H9 (cell line): ENCODE measurements around the gene KIF16B. TPM values are rescaled to one million over a fixed set of nuclear protein-coding genes. Genes with fewer than 3 reads are reported as not detected.

Experiments
- DNase-seq: peaks from one replicate; pipeline ENCODE4 v3.0.0-alpha.2; 2017
- H2AFZ ChIP-seq: one replicate; pipeline ENCODE4 v1.6.1; 2013; ENCODE audit warnings: mild to moderate bottlenecking, low read length, control low read depth, moderate library complexity
- H2AK5ac ChIP-seq: 2 replicates; pipeline ENCODE4 v1.6.1; 2013; ENCODE audit warnings: low read length, control low read depth, mixed read lengths; ENCODE audit not compliant: insufficient read length
- H2BK120ac ChIP-seq: one replicate; pipeline ENCODE4 v1.6.1; 2013; ENCODE audit warnings: low read depth, mild to moderate bottlenecking, low read length, control low read depth, inconsistent platforms; ENCODE audit not compliant: poor library complexity, severe bottlenecking
- H2BK12ac ChIP-seq: 2 replicates; pipeline ENCODE4 v1.6.1; 2013; ENCODE audit warnings: low read length, control low read depth, mixed read lengths, low read depth; ENCODE audit not compliant: insufficient read length
- H2BK15ac ChIP-seq: 2 replicates; pipeline ENCODE4 v1.6.1; 2013; ENCODE audit warnings: low read depth, low read length, control low read depth
- H2BK20ac ChIP-seq: one replicate; pipeline ENCODE4 v1.6.1; 2013; ENCODE audit warnings: low read depth, mild to moderate bottlenecking, low read length, control low read depth, inconsistent platforms; ENCODE audit not compliant: poor library complexity, severe bottlenecking
- H2BK5ac ChIP-seq: 2 replicates; pipeline ENCODE4 v1.6.1; 2013; ENCODE audit warnings: low read length, control low read depth, mixed read lengths; ENCODE audit not compliant: insufficient read length
- H3K14ac ChIP-seq: 2 replicates; pipeline ENCODE4 v1.6.1; 2013; ENCODE audit warnings: low read length, control low read depth; ENCODE audit not compliant: insufficient read depth
- H3K18ac ChIP-seq: 2 replicates; pipeline ENCODE4 v1.6.1; 2013; ENCODE audit warnings: low read depth, mild to moderate bottlenecking, mixed read lengths, low read length, control low read depth; ENCODE audit not compliant: insufficient read length
- H3K23ac ChIP-seq: 2 replicates; pipeline ENCODE4 v1.6.1; 2013; ENCODE audit warnings: low read length, control low read depth, mixed read lengths, low read depth; ENCODE audit not compliant: insufficient read length
- H3K23me2 ChIP-seq: 2 replicates; pipeline ENCODE4 v1.6.1; 2013; ENCODE audit warnings: low read depth, mild to moderate bottlenecking, mixed read lengths, low read length, control low read depth; ENCODE audit not compliant: insufficient read length, poor library complexity, severe bottlenecking
- H3K27ac ChIP-seq: 2 replicates; pipeline ENCODE4 v1.5.1; 2013; ENCODE audit warnings: low read length, control low read depth, mixed read lengths, low read depth; ENCODE audit not compliant: insufficient read length
- H3K27me3 ChIP-seq: 2 replicates; pipeline ENCODE4 v1.6.1; 2013; ENCODE audit warnings: low read length, control low read depth, inconsistent platforms; ENCODE audit not compliant: insufficient read depth
- H3K4ac ChIP-seq: 2 replicates; pipeline ENCODE4 v1.6.1; 2013; ENCODE audit warnings: low read depth, mild to moderate bottlenecking, control low read depth, inconsistent platforms, low read length, moderate library complexity
- H3K4me1 ChIP-seq: 2 replicates; pipeline ENCODE4 v1.6.1; 2013; ENCODE audit warnings: low read length, control low read depth, inconsistent platforms; ENCODE audit not compliant: insufficient read depth
- H3K4me2 ChIP-seq: 2 replicates; pipeline ENCODE4 v1.6.1; 2013; ENCODE audit warnings: low read length, control low read depth, mixed read lengths; ENCODE audit not compliant: insufficient read length, insufficient read depth
- H3K56ac ChIP-seq: 2 replicates; pipeline ENCODE4 v1.6.1; 2013; ENCODE audit warnings: low read depth, mild to moderate bottlenecking, mixed read lengths, low read length, control low read depth; ENCODE audit not compliant: insufficient read length
- H3K79me1 ChIP-seq: 2 replicates; pipeline ENCODE4 v1.6.1; 2013; ENCODE audit warnings: low read depth, mild to moderate bottlenecking, moderate library complexity, low read length, control low read depth, inconsistent platforms; ENCODE audit not compliant: insufficient read depth, poor library complexity, severe bottlenecking
- H3K79me2 ChIP-seq: 2 replicates; pipeline ENCODE4 v1.6.1; 2013; ENCODE audit warnings: low read length, control low read depth, inconsistent platforms; ENCODE audit not compliant: insufficient read depth
- H3K9ac ChIP-seq: 2 replicates; pipeline ENCODE4 v1.6.1; 2013; ENCODE audit warnings: low read length, control low read depth, mixed read lengths; ENCODE audit not compliant: insufficient read length; ENCODE audit errors: extremely low read depth
- H3K9me3 ChIP-seq: one replicate; pipeline ENCODE4 v1.6.1; 2013; ENCODE audit warnings: low read depth, low read length, inconsistent platforms; ENCODE audit not compliant: control insufficient read depth
- H3T11ph ChIP-seq: one replicate; pipeline ENCODE4 v1.6.1; 2013; ENCODE audit warnings: mild to moderate bottlenecking, low read length, control low read depth, inconsistent platforms
- H4K20me1 ChIP-seq: one replicate; pipeline ENCODE4 v1.6.1; 2013; ENCODE audit not compliant: control insufficient read depth, insufficient read length, insufficient read depth
- H4K5ac ChIP-seq: 2 replicates; pipeline ENCODE4 v1.6.1; 2013; ENCODE audit warnings: low read depth, mild to moderate bottlenecking, mixed read lengths, low read length, control low read depth; ENCODE audit not compliant: insufficient read length
- H4K8ac ChIP-seq: replicated peaks from 2 replicates; pipeline ENCODE4 v1.6.1; 2013; ENCODE audit warnings: low read length, control low read depth, mixed read lengths, low read depth; ENCODE audit not compliant: insufficient read length
- H4K91ac ChIP-seq: 2 replicates; pipeline ENCODE4 v1.6.1; 2013; ENCODE audit warnings: low read depth, mild to moderate bottlenecking, moderate library complexity, mixed read lengths, low read length, control low read depth; ENCODE audit not compliant: insufficient read length
- H3K27ac Mint-ChIP-seq, 3 experiments: 2 replicates in 2 of 3; 3 replicates in 1 of 3; pipeline ENCODE4 v1.8.0; 2020 to 2021; ENCODE audit warnings: mixed read lengths in 3 of 3, mild to moderate bottlenecking in 1 of 3, moderate library complexity in 1 of 3
- H3K27me3 Mint-ChIP-seq: 2 replicates; pipeline ENCODE4 v1.8.0; 2021; ENCODE audit warnings: low read depth, mild to moderate bottlenecking, moderate library complexity, mixed read lengths
- H3K36me3 Mint-ChIP-seq, 3 experiments: 2 replicates in 2 of 3; 3 replicates in 1 of 3; pipeline ENCODE4 v1.8.0; 2020 to 2021; ENCODE audit warnings: low read depth in 3 of 3, mixed read lengths in 3 of 3; ENCODE audit not compliant: insufficient read depth in 1 of 3
- H3K4me1 Mint-ChIP-seq, 2 experiments: 2 replicates each; pipeline ENCODE4 v1.8.0; 2020; ENCODE audit warnings: mixed read lengths in 2 of 2
- H3K4me3 Mint-ChIP-seq, 2 experiments: 2 replicates in 1 of 2; 3 replicates in 1 of 2; pipeline ENCODE4 v1.8.0; 2020 to 2021; ENCODE audit warnings: mild to moderate bottlenecking in 2 of 2, mixed read lengths in 2 of 2, moderate library complexity in 1 of 2
- H3K9me3 Mint-ChIP-seq, 2 experiments: 2 replicates in 1 of 2; 3 replicates in 1 of 2; pipeline ENCODE4 v1.8.0; 2020; ENCODE audit warnings: mild to moderate bottlenecking in 2 of 2, mixed read lengths in 2 of 2, moderate library complexity in 1 of 2
- WGBS: extraction: QIAGEN DNeasy Blood & Tissue Kit; methylation state at CpG from one replicate; pipeline ENCODE4 v1.1.7; 2013; ENCODE audit warnings: missing lambda C conversion rate, low lambda C conversion rate, mixed read lengths; ENCODE audit not compliant: insufficient read length; ENCODE audit errors: extremely low coverage; 5-methylcytosine and 5-hydroxymethylcytosine counted together
- total RNA-seq: library from RNA; stranded (reverse); gene quantifications from 2 replicates; pipeline ENCODE4 v1.2.1, GENCODE V29; 2021
- TF ChIP-seq, protein P1 (sequence below): fragments of 200-600 bp; sonication (generic); conservative IDR thresholded peaks from 3 replicates; pipeline ENCODE4 v1.8.0; 2021; ENCODE audit warnings: antibody characterized with exemption, mild to moderate bottlenecking

KIF16B gene
- total RNA-seq, 1 experiment from 2014 or later: 7.4 TPM

DNA sequence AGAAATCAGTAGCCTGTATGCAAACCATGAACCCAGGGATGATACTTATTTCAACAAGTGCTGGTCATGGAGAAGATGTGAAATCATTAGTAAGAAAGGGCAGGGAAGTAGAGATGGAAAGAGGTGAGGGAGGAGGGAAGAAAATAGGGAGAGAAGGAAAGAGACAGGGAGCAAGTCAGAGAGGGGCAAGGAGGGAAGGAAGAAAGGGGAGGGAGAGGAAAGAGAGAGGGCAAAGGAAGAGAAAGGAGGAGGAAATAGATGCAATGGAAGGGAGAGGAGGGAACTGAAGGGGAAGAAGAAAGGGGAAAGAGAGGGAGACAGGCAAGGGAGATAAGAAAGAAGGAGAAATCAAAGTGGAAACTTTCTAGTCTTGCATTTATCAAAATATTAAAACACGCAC, 195.1 kb downstream of the KIF16B start:
- H3K23ac ChIP-seq: no peak overlapping the region
- H3K4me2 ChIP-seq: no peak overlapping the region
- H3K79me1 ChIP-seq: no peaks in the 10 kb centered on the region
- no peaks in the 10 kb centered on the region for H3K9me3 ChIP-seq
- no peak overlapping the region for H3K9ac ChIP-seq
- H4K20me1 ChIP-seq: no peaks in the 10 kb centered on the region
- no peak overlapping the region for H4K91ac ChIP-seq
- no peak overlapping the region for H2AFZ ChIP-seq
- TF ChIP-seq, protein P1, sequence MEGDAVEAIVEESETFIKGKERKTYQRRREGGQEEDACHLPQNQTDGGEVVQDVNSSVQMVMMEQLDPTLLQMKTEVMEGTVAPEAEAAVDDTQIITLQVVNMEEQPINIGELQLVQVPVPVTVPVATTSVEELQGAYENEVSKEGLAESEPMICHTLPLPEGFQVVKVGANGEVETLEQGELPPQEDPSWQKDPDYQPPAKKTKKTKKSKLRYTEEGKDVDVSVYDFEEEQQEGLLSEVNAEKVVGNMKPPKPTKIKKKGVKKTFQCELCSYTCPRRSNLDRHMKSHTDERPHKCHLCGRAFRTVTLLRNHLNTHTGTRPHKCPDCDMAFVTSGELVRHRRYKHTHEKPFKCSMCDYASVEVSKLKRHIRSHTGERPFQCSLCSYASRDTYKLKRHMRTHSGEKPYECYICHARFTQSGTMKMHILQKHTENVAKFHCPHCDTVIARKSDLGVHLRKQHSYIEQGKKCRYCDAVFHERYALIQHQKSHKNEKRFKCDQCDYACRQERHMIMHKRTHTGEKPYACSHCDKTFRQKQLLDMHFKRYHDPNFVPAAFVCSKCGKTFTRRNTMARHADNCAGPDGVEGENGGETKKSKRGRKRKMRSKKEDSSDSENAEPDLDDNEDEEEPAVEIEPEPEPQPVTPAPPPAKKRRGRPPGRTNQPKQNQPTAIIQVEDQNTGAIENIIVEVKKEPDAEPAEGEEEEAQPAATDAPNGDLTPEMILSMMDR: no peak
- H2BK5ac ChIP-seq: no peak overlapping the region
- DNase-seq: no peak
- no peaks in the 10 kb centered on the region for H3K9me3 Mint-ChIP-seq
- no peak overlapping the region for H2BK12ac ChIP-seq
- H3K4ac ChIP-seq: no peak overlapping the region
- no peak overlapping the region for H3K18ac ChIP-seq
- no peaks in the 10 kb centered on the region for H3K4me1 Mint-ChIP-seq
- no peaks in the 10 kb centered on the region for H3K23me2 ChIP-seq
- no CpG with 5 or more reads among the region's 1 CpG for WGBS
- no peak overlapping the region for H3T11ph ChIP-seq
- H2AK5ac ChIP-seq: no peak overlapping the region
- no peak overlapping the region for H3K4me3 Mint-ChIP-seq
- no peak overlapping the region for H2BK120ac ChIP-seq
- H3K14ac ChIP-seq: no peak overlapping the region
- H2BK20ac ChIP-seq: no peak overlapping the region
- H3K4me1 ChIP-seq: no peaks in the 10 kb centered on the region
- no peak overlapping the region for H2BK15ac ChIP-seq
- H3K36me3 Mint-ChIP-seq: peaks cover 6 to 19% (median 8%) of the 10 kb centered on the region in 3 experiments; a peak in 5 of 7 replicates
- no peak overlapping the region for H3K56ac ChIP-seq
- H3K27ac Mint-ChIP-seq: no peak overlapping the region; a peak in 1 of 7 replicates
- no peaks in the 10 kb centered on the region for H3K27me3 Mint-ChIP-seq
- H4K5ac ChIP-seq: no peak overlapping the region
- no peaks in the 10 kb centered on the region for H3K79me2 ChIP-seq
- no peak overlapping the region for H4K8ac ChIP-seq
- no peaks in the 10 kb centered on the region for H3K27me3 ChIP-seq
- H3K27ac ChIP-seq: no peak overlapping the region
